Mesodermal cell (in vitro differentiated cells): ENCODE results near the gene ALOX5AP.

Experiments
- H3K27ac ChIP-seq: 2 replicates; pipeline ENCODE4 v1.7.0; 2013; ENCODE audit warnings: mild to moderate bottlenecking, low read depth, low read length, moderate library complexity; ENCODE audit not compliant: severe bottlenecking
- H3K36me3 ChIP-seq: 2 replicates; pipeline ENCODE4 v1.7.1; 2013; ENCODE audit warnings: mild to moderate bottlenecking, low read length, moderate library complexity; ENCODE audit not compliant: control insufficient read depth, insufficient read depth
- H3K4me1 ChIP-seq: one replicate; pipeline ENCODE4 v1.7.1; 2013; ENCODE audit warnings: mild to moderate bottlenecking, low read length; ENCODE audit not compliant: insufficient read depth, control insufficient read depth, poor library complexity, severe bottlenecking
- H3K4me3 ChIP-seq: 2 replicates; pipeline ENCODE4 v1.7.0; 2013; ENCODE audit warnings: low read length, control low read depth, mild to moderate bottlenecking; ENCODE audit not compliant: insufficient read depth, poor library complexity, severe bottlenecking; ENCODE audit errors: extremely low read depth
- H3K9me3 ChIP-seq: 2 replicates; pipeline ENCODE4 v1.7.1; 2013; ENCODE audit warnings: mild to moderate bottlenecking, low read length, moderate library complexity; ENCODE audit not compliant: control insufficient read depth
- WGBS, 2 experiments: methylation state at CpG; one replicate each; pipeline ENCODE4 v1.1.5; 2013; ENCODE audit warnings: missing lambda C conversion rate in 2 of 2; ENCODE audit not compliant: insufficient coverage in 2 of 2; 5-methylcytosine and 5-hydroxymethylcytosine counted together

Gene ALOX5AP

DNA sequence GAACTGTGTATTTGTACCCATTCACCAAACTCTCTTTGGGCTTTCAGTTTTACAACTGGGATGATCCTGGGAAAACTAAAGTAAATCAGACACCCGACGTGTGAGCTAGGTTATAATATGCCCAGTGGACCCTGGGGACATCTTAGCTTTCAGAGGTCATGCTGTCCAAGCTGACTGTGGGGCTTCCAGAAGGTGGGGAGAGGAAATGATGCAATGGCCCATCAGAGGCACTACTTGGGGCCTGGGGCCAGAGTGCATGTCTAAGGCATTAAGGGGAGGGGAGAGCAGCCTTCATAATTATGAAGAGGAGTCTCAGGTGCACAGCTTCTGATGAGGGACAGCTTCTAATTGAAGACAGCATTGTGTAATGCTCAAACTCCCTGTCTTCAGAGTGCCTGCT, 30.9 kb downstream of the ALOX5AP start:
- Histone ChIP-seq H3K27ac (no peak overlapping the region), H3K36me3 (no peaks in the 10 kb centered on the region), H3K9me3 (no peaks in the 10 kb centered on the region), H3K4me1 (peaks cover 15% of the 10 kb centered on the region), H3K4me3 (no peak overlapping the region)
- WGBS, 2 experiments, result 83% methylated on average over 2 of the region's 2 CpGs

- no peak overlapping the region for H3K27ac ChIP-seq
- H3K4me3 ChIP-seq, result no peak overlapping the region
- peaks cover 3% of the 10 kb centered on the region for H3K4me1 ChIP-seq
- H3K36me3 ChIP-seq, result no peaks in the 10 kb centered on the region
- H3K9me3 ChIP-seq, result peaks cover 7% of the 10 kb centered on the region
- WGBS, 2 experiments, result 100% methylated on average over 1 of the region's 4 CpGs; no CpG with 5 or more reads in 1 of the 2 experiments
Measured at GRCh38 chr13:30770929-30771328, 35.6 kb downstream of the ALOX5AP start.

GRCh38 chr13:30773561-30773960, 38.2 kb downstream of the ALOX5AP start:
- H3K9me3 ChIP-seq, result peaks cover 7% of the 10 kb centered on the region
- H3K27ac ChIP-seq, result no peak overlapping the region
- H3K4me3 ChIP-seq, result no peak overlapping the region
- H3K4me1 ChIP-seq, result no peaks in the 10 kb centered on the region
- no peaks in the 10 kb centered on the region for H3K36me3 ChIP-seq

GRCh38 chr13:30774214-30774730, 38.9 kb downstream of the ALOX5AP start:
- no peaks in the 10 kb centered on the region for H3K36me3 ChIP-seq
- H3K9me3 ChIP-seq, result peaks cover 7% of the 10 kb centered on the region
- 96 to 99% methylated on average over 4 to 7 of the region's 8 CpGs for WGBS, 2 experiments
- no peak overlapping the region for H3K27ac ChIP-seq
- H3K4me1 ChIP-seq, result no peaks in the 10 kb centered on the region
- no peak overlapping the region for H3K4me3 ChIP-seq

- no peak overlapping the region for H3K4me3 ChIP-seq
- WGBS, 2 experiments, result 93% methylated on average over 2 of the region's 2 CpGs; no CpG with 5 or more reads in 1 of the 2 experiments
- H3K36me3 ChIP-seq, result no peaks in the 10 kb centered on the region
- no peak overlapping the region for H3K27ac ChIP-seq
- H3K9me3 ChIP-seq, result peaks cover 6% of the 10 kb centered on the region
- H3K4me1 ChIP-seq, result no peaks in the 10 kb centered on the region
Measured at GRCh38 chr13:30776661-30777060, 41.3 kb downstream of the ALOX5AP start.

- Histone ChIP-seq H3K36me3 (no peaks in the 10 kb centered on the region), H3K4me3 (no peak overlapping the region), H3K27ac (no peak overlapping the region), H3K9me3 (no peaks in the 10 kb centered on the region), H3K4me1 (no peaks in the 10 kb centered on the region)
- 61 to 78% methylated on average over 4 to 5 of the region's 5 CpGs for WGBS, 2 experiments
Measured at GRCh38 chr13:30779016-30779415, 43.7 kb downstream of the ALOX5AP start.

GRCh38 chr13:30779608-30780007, 44.3 kb downstream of the ALOX5AP start:
- Histone ChIP-seq H3K27ac (no peak overlapping the region), H3K36me3 (no peaks in the 10 kb centered on the region), H3K4me3 (no peak overlapping the region), H3K9me3 (no peaks in the 10 kb centered on the region), H3K4me1 (no peaks in the 10 kb centered on the region)
- whole genome bisulfite sequencing, 2 experiments, result 93 to 97% methylated on average over 3 of the region's 3 CpGs

DNA sequence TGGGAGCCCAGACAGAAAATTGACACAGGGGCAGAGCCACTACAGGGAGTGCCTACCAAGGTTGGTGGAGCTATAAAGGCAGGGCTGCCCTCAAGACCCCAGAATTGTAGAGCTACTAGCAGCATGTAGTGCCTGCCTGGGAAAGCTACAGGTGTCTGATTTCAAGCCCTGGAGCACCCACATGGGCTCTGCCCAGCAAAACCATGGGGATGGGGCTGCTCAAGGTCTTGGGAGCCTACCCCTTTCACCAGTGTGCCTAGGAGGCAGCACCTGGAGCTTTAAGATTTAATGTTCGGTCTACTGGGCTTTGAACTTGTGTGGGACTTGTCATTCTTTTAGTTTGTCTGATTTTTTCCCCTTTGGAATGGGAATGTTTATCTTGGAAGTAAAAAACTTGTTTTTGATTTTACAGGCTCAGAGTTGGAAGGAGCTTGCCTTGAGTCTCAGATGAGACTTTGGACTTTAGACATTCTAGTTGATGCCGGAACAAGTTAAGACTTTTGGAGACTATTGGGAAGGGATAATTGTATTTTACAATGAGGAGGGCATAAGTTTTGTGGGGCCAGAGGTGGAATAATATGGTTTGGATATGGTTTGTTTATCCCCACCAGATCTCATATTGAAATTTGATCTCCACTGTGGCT, 45.1 kb downstream of the ALOX5AP start:
- Histone ChIP-seq H3K4me1 (no peaks in the 10 kb centered on the region), H3K9me3 (no peaks in the 10 kb centered on the region), H3K36me3 (no peaks in the 10 kb centered on the region), H3K4me3 (no peak overlapping the region), H3K27ac (no peak overlapping the region)
- WGBS, 2 experiments, result 95 to 100% methylated on average over 2 of the region's 2 CpGs

DNA sequence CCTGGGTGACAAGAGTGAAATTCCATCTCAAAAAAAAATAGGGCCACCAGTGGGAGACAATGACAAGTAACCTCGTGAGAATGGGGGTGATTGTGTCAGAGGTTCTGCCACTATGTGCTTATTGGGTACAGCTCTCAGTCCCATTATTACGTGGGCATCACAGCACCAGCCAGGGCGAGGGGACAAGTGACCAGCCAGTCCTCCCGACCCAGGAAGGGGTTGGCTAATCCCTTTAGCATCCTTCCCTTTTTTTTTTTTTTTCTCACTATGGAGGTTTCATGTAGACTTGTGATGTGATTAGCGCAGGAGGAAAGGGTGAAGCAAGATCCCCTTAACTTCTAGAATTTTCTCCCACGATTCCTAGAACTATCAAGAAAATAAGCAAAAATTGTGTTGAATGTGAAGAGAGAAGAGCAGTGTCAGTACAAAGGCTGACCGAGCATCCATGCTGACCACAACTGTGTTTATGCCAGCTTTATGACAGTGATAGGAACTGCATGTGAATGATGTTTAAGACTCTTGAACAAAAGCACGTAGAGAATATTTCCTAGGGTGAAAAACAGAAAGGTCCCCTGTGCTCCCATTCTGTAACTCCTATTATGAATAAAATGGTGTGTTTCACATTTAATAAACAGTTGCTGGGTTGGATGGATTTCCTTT, 50.0 kb downstream of the ALOX5AP start:
- WGBS, 2 experiments, result 89 to 97% methylated on average over 3 to 4 of the region's 8 CpGs
- Histone ChIP-seq H3K27ac (no peak overlapping the region), H3K36me3 (no peaks in the 10 kb centered on the region)

GRCh38 chr13:30786648-30787047, 51.3 kb downstream of the ALOX5AP start:
- Histone ChIP-seq H3K9me3 (no peaks in the 10 kb centered on the region), H3K36me3 (no peaks in the 10 kb centered on the region), H3K4me3 (no peak overlapping the region), H3K27ac (no peak overlapping the region), H3K4me1 (peaks cover under 1% of the 10 kb centered on the region)
- 94 to 100% methylated on average over 1 to 2 of the region's 2 CpGs for WGBS, 2 experiments

More for the DNA sequence above, 50.0 kb downstream of the ALOX5AP start:
- H3K9me3 ChIP-seq, result no peaks in the 10 kb centered on the region
- no peak overlapping the region for H3K4me3 ChIP-seq
- no peaks in the 10 kb centered on the region for H3K4me1 ChIP-seq
